WERI-Rb-1 (cell line): Measurements from ENCODE around the gene CBX2.
A peak's percentile ranks its signal among the peaks of the same experiment; 100 is the strongest.

Experiments
- DNase-seq: peaks from one replicate; pipeline ENCODE4 v3.0.0-alpha.2; 2020
- H3K27ac ChIP-seq: fragments of 250-450 bp; sonication (Bioruptor Pico); 2 replicates; pipeline ENCODE4 v1.5.1; 2020; ENCODE audit warnings: mild to moderate bottlenecking, moderate library complexity
- H3K27me3 ChIP-seq: fragments of 250-450 bp; sonication (Bioruptor Pico); 2 replicates; pipeline ENCODE4 v1.5.1; 2021; ENCODE audit warnings: mild to moderate bottlenecking, low read depth, moderate library complexity; ENCODE audit not compliant: insufficient read depth, severe bottlenecking
- H3K36me3 ChIP-seq: fragments of 250-450 bp; sonication (Bioruptor Pico); 2 replicates; pipeline ENCODE4 v1.5.1; 2020; ENCODE audit warnings: mild to moderate bottlenecking, moderate library complexity
- H3K4me3 ChIP-seq: 2 replicates; pipeline ENCODE4 v1.5.1; 2011; ENCODE audit warnings: low read depth, mild to moderate bottlenecking, control low read depth, low read length
- H3K9me3 ChIP-seq: fragments of 250-450 bp; sonication (Bioruptor Pico); 2 replicates; pipeline ENCODE4 v1.5.1; 2021; ENCODE audit warnings: mild to moderate bottlenecking, moderate library complexity; ENCODE audit not compliant: severe bottlenecking
- TF ChIP-seq, protein P1 (sequence below): IDR thresholded peaks from 2 replicates; pipeline ENCODE4 v1.5.1; 2011; ENCODE audit warnings: low read depth, mild to moderate bottlenecking, control low read depth, inconsistent platforms, low read length

Gene CBX2

GRCh38 chr17:79834565-79835469 lies 56.9 kb downstream of the CBX2 start:
- Histone ChIP-seq H3K9me3 (no peaks in the 10 kb centered on the region), H3K36me3 (peaks cover 49% of the 10 kb centered on the region), H3K27ac (no peak overlapping the region), H3K4me3 (no peak overlapping the region), H3K27me3 (peaks cover 3% of the 10 kb centered on the region)
- TF ChIP-seq, protein P1, sequence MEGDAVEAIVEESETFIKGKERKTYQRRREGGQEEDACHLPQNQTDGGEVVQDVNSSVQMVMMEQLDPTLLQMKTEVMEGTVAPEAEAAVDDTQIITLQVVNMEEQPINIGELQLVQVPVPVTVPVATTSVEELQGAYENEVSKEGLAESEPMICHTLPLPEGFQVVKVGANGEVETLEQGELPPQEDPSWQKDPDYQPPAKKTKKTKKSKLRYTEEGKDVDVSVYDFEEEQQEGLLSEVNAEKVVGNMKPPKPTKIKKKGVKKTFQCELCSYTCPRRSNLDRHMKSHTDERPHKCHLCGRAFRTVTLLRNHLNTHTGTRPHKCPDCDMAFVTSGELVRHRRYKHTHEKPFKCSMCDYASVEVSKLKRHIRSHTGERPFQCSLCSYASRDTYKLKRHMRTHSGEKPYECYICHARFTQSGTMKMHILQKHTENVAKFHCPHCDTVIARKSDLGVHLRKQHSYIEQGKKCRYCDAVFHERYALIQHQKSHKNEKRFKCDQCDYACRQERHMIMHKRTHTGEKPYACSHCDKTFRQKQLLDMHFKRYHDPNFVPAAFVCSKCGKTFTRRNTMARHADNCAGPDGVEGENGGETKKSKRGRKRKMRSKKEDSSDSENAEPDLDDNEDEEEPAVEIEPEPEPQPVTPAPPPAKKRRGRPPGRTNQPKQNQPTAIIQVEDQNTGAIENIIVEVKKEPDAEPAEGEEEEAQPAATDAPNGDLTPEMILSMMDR, result peak; percentile 90
- DNase-seq, result peak; percentile 63

DNA sequence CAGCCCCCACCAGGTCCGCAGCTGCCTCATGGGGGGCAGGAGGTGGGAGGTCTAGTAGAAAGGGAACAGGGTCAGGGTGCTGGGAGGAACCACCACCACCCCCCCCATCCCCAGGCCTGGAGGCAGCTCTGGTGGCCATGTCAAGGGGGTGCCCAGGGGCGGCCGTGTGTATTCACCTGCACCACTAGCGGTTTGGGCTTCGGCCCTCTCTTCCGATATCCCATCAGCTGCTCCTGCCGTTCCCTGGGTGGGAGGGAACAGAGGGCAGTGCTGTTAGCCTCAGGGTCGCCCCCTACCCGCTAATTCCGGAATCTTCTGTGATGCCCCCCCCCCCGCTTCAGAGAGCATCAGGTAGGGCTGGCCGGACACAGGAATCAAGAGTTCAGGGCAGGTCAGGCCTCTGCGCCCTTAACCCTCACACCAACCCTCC lies 57.5 kb downstream of the CBX2 start:
- no peak overlapping the region for H3K27ac ChIP-seq
- peaks cover 49% of the 10 kb centered on the region for H3K36me3 ChIP-seq
- peaks cover 8% of the 10 kb centered on the region for H3K27me3 ChIP-seq
- no peak overlapping the region for H3K4me3 ChIP-seq
- no peak for DNase-seq
- TF ChIP-seq, protein P1, result 0 out of 2 replicates have a peak, but pooled peaks have one; percentile 4
- H3K9me3 ChIP-seq, result peaks cover under 1% of the 10 kb centered on the region

DNA sequence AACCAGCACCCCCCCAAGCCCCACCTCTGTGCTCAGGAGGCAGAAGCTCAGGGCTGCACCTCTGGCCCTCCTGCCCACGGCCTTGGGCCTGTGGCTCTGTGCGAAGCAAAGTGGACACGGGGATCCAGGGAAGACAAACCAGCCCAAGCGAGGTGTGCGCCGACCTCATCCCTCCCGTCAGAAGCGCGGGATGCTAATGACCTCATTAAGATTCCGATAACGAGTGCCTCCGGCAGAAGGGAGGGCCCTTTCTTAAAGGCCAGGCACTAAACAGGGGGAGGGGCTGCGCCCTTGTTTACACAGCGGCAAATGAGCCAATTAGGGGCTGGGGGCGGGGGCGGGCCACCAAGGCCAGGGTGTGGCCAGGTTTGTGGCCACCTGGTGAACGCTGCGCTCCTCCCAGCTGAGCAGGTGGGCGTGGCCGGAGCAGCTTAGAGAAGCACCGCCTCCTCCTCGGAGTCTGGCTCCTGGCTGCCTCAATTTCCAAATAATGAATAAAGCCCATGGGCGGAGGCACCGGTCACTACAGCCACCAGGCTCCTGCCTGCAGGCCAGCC lies 58.1 kb downstream of the CBX2 start:
- Histone ChIP-seq H3K27me3 (peaks cover 12% of the 10 kb centered on the region), H3K4me3 (no peak overlapping the region), H3K27ac (no peak overlapping the region; the same call in 1 of the 2 replicates), H3K36me3 (peaks cover 49% of the 10 kb centered on the region), H3K9me3 (peaks cover 3% of the 10 kb centered on the region)
- TF ChIP-seq, protein P1, result no peak
- DNase-seq, result peak; percentile 70

DNA sequence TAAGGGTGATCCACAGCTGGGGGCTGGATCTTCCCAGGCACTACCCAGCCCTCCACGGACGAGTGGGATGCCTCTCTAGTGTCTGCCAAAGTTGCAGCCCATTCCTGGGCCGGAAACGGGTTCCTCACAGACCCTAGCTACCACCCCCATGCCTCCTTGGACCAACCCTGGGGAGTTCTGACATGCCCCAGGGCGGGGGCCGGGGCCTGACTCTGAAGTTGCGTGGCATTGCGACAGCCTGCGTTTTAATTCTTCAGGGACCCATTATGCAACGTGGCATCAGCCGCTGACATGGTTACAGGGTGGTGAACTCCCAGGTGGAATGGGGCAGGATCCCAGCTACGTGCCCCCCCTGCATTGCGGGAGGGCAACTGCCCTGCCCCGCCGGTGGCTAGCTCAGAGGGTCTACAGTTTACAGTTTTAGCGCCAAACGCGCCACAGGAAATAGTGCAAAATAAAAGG lies 58.6 kb downstream of the CBX2 start:
- H3K27ac ChIP-seq, result peak overlapping the region; percentile 24; the same call in 1 of the 2 replicates
- H3K27me3 ChIP-seq, result peaks cover 16% of the 10 kb centered on the region
- no peak overlapping the region for H3K4me3 ChIP-seq
- TF ChIP-seq, protein P1, result no peak
- peaks cover 49% of the 10 kb centered on the region for H3K36me3 ChIP-seq
- DNase-seq, result no peak
- H3K9me3 ChIP-seq, result peaks cover 3% of the 10 kb centered on the region

- no peak for DNase-seq
- Histone ChIP-seq H3K9me3 (peaks cover 7% of the 10 kb centered on the region), H3K27me3 (peaks cover 22% of the 10 kb centered on the region), H3K27ac (no peak overlapping the region), H3K36me3 (peaks cover 49% of the 10 kb centered on the region), H3K4me3 (peak overlapping the region; percentile 90)
- TF ChIP-seq, protein P1, result no peak
These were observed 59.3 kb downstream of the CBX2 start for GRCh38 chr17:79836972-79837887.
